GM18508 (cell line): ENCODE results near the gene TACR3.
"Not testable (repeated sequence)": the region's sequence is repeated elsewhere in the genome, so short reads cannot be mapped to it uniquely, and the experiment has no call there.

Experiments
- ATAC-seq: cut with Tn5 transposase; IDR thresholded peaks from one replicate; pipeline ENCODE4 v1.9.1; 2021; ENCODE audit warnings: moderate number of reproducible peaks; ENCODE audit not compliant: insufficient read depth, unreplicated experiment

TACR3 gene

GRCh38 chr4:103719830-103720207, at the start of gene TACR3:
Gene TACR3, minus strand, starts transcription at chr4:103719985. Its CDS starts 310 bp downstream, at chr4:103719675.
- no peak for ATAC-seq

GRCh38 chr4:103757631-103758030, 37.8 kb upstream of the TACR3 start:
- no peak for ATAC-seq

- no peak for ATAC-seq
Measured at GRCh38 chr4:103756741-103757140, 37.0 kb upstream of the TACR3 start.

GRCh38 chr4:103754844-103755243, 35.1 kb upstream of the TACR3 start:
- no peak for ATAC-seq

- ATAC-seq: no peak
Measured at GRCh38 chr4:103753868-103754653, 34.3 kb upstream of the TACR3 start.

GRCh38 chr4:103723150-103723549, 3.4 kb upstream of the TACR3 start:
- ATAC-seq: not testable (repeated sequence)

- no peak for ATAC-seq
Measured at GRCh38 chr4:103721251-103721650, 1.5 kb upstream of the TACR3 start.

GRCh38 chr4:103720661-103721060, 876 bp upstream of the TACR3 start:
- no peak for ATAC-seq

- no peak for ATAC-seq
Measured at GRCh38 chr4:103719105-103719829, 518 bp downstream of the TACR3 start.

GRCh38 chr4:103692615-103693014, 27.2 kb downstream of the TACR3 start:
- no peak for ATAC-seq

- no peak for ATAC-seq
Measured at GRCh38 chr4:103673983-103674382, 45.8 kb downstream of the TACR3 start.

GRCh38 chr4:103666764-103667163, 53.0 kb downstream of the TACR3 start:
- ATAC-seq: not testable (repeated sequence)

GRCh38 chr4:103664436-103665075, 55.2 kb downstream of the TACR3 start:
- no peak for ATAC-seq

GRCh38 chr4:103648541-103648940, 71.2 kb downstream of the TACR3 start:
- no peak for ATAC-seq

GRCh38 chr4:103645991-103646390, 73.8 kb downstream of the TACR3 start:
- ATAC-seq: no peak

- no peak for ATAC-seq
Measured at GRCh38 chr4:103634236-103634635, 85.5 kb downstream of the TACR3 start.

GRCh38 chr4:103626296-103626695, 93.5 kb downstream of the TACR3 start:
- ATAC-seq: no peak

- ATAC-seq: no peak
Measured at GRCh38 chr4:103591841-103592240, 127.9 kb downstream of the TACR3 start.

GRCh38 chr4:103567591-103567990, 152.2 kb downstream of the TACR3 start:
- ATAC-seq: no peak

- not testable (repeated sequence) for ATAC-seq
Measured at GRCh38 chr4:103559178-103559577, 160.6 kb downstream of the TACR3 start.
